Stimulated activated naive CD4-positive, alpha-beta T cell (primary cell): ENCODE data around the gene DCAF4L1.
A peak's percentile ranks its signal among the peaks of the same experiment; 100 is the strongest.

Source experiments
- DNase-seq, 6 experiments: peaks; one replicate each; lab custom pipeline; 2025; lab: John Stamatoyannopoulos, UW

DCAF4L1 gene

DNA sequence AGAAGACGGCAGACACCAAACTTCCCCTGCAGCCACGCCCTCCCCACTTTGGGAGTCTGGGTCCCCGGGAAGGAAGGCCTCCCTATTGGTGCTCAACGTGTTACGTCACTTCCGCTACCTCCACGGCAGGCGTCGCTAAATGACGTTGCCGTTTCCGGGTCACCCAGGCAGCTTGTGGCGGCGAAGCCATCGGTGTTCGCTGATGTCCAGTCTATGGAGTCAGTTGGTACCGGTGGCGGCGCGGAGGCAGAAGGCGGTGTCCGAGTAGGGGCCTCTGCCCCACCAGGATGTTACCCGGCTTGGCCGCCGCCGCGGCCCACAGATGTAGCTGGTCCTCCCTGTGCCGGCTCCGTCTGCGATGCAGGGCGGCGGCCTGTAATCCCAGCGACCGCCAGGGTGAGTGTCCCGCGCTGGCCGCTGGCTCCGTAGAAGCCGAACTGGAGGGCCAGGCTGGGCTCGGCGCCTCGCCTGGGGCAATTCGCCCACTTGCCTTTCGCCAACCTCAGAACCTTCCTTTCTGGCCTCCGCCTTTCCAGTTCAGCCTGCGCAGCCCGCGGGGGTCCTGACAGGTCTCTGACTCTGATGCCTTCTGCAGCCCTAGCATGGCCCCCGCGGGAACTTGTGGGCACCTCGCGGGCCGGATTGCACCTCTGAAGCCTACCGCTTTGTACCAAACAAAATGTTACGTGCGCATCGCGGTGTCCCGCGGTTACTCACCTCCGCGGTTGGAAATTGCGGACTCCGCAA, 9.0 kb downstream of the DCAF4L1 start, which contains the start of gene SLC30A9:
Gene SLC30A9 (plus strand): TSS at position 166 of the 747 bp plus-strand sequence. CDS start 122 bp downstream, at position 288.
- peak; percentile 83 to 93 (median 92) for DNase-seq

DNA sequence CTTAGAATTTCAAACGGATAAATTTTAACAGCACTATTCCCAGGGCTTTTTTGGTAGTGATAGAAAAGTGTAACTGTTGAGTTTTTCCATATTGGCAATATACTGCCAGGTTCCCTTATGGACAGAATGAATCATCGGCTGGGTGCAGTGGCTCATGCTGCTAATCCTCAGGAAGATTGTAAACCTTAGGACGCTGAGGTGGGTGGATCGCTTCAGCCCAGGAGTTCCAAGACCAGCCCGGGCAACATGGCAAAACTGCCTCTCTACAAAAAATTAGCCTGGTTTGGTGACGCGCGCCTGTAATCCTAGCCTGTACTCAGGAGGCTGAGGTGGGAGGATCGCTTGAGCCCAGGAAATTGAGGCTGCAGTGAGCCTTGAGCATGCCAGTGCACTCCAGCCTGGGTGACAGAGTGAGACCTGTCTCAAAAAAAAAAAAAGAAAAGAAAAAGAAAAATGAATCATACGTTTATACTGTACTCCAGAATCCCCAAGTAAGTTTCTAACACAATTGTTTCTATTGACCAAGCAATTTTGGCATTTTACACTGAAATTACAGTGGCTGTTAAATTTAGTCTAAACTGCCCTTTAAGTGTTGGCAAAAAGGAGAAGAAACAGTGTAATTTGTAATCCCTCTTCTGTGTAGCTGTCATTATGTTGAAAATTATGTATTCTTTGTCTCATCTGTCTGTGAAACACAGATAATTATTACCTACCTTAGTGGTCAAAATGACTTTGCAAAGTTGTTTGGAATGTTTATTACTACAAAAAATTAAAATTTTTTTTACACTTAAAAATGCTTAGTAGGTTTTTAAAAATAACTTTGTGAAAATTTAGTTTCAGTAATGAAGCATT, 10.6 kb downstream of the DCAF4L1 start:
- DNase-seq, result no peak

DNA sequence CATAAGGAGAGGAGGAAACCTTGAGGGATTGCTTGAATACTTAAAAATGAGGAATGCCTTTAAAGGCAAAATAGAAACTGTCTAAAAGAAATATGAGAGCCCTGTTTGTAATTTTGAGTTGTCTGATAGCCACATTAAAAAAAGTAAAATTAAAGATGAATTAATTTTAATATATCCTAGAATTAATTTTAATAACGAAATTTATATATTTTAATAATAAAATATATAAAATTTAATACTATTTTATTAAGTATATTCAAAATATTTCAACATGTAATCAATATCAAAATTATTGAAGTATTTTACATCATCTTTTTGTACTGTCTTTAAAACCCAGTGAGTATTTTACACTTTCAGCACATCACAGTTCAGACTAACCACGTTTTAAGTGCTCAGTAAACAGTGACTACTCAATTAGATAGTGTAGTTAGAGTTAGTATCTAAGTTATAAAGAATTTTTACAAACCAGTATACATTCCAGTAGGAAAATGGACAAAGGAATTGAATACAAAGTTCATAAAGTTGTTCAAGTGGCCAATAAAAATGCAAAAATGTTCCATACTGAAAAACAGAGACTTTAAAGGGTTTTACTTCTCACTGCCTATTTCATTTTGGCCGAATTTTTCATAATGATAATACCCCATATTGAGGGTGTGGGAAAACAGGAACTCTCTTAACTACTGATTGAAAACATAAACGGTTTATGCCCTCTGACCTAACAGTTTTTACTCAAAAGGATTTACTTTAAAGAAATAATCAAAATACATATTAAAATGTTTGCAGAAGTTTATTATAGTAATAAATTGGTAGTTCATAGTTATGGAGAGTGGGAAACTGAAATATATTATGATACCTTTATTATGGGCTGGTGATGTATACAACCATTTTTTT, 11.7 kb downstream of the DCAF4L1 start:
- DNase-seq, result no peak

DNA sequence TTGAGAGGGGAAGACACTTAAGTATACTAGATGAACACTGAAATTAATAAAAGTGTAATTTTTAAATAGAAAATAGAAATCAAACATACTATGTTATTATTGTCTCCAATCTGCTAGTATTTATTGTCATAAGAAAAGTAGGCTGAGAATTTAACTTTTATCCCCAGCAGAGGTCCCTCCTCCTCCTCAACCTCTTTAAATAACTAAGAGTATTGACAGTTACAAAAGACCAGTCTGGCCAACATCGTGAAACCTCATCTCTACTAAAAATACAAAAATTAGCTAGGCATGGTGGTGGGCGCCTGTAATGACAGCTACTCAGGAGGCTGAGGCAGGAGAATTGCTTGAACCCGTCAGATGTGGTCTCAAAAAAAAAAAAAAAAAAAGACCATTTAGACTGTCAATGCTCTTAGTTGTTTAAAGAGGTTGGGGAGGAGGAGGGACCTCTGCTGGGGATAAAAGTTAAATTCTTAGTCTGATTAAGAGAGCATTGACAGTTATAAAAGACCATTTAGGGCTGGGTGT, 13.0 kb downstream of the DCAF4L1 start:
- DNase-seq, result no peak

DNA sequence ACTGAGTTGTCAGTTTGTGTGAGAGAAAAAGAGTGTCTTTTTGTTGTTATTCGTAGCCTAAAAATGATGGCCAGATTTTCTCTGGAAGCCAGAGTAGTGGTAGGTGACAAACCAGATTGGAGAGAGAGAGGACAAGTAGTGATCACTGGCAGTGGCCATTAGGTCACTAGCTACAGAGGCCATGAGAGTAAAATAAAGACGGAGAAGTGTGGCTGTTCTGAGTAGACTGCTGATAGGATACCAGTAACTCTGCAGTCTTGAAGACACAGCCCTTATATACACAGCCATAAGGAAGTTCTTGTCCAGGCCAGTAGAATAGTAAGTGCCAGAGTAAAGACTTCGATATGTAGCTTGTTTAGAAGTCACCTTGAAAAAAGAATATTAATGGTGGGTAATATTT, 16.5 kb downstream of the DCAF4L1 start:
- DNase-seq, result no peak

DNA sequence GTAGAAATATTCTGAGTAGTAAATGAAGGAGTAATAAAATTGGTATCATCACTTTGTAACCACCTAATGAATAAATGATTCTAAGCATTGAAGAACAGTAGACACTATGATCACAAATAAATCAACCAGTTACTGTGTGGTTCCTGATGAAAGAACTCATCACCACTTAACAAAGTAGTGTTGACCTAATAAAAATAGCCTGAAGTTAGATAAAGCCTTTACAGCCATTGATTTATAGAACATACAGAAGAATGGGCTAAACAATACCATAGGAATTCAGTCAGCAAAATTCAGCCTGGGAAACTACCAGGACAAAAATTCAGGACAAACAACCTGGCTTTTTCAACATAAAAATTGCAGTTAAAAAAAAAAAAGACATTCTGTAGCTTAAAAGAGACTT, 17.8 kb downstream of the DCAF4L1 start:
- DNase-seq, result no peak

DNA sequence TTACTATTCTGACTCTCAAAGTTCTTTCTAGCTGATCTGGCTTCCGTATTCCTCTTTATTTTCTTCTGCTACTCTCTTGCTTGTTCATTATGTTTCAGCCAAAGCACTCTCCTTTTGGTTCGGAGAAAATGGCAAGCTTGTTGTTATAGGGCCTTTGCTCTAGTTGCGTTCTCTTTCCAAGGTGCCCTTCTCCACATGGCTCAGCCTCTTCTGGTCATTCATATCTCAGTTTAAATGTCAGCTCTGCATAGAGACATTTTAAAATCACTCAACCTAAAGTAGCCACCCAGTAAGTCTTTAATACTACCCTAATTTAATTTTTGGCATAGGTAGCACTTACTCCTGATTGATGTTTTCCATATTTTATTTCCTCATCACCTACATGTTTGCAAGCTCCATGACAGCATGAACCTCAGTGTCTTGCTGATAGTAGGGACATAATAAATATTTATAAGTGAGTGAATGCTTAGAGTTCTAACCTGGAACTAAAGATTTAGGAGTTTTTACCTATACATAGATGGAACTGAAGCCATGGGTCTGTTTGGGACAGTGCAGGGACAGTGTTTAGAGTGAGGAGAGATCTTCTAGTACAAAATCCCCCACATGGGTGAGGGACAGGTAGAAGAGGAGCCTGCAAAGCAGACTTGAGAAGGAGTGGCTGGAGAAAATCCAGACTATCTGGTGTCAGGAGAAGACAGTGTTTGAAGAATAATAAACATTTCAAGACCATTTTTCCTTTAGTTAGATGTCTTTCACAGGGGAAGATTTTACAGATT, 26.6 kb downstream of the DCAF4L1 start:
- no peak for DNase-seq

DNA sequence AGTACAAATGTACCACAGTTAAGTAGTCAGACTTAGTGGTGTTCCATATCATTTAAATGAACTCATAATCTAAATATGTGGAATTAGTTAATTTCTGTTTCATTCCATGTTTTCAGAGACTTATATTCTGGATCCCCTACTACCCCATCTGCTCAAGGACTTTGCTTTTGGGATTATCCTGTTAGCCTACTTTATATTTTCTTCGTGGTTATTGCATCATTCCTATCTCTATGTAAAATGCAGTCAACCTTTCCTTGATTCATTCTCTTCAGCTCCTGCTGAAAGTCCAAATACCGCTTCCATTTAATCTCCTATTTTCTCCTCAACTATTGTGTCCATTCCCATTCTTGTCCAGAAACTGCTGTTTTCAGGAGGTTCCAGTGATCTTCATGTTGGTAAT, 33.9 kb downstream of the DCAF4L1 start:
- no peak for DNase-seq

DNA sequence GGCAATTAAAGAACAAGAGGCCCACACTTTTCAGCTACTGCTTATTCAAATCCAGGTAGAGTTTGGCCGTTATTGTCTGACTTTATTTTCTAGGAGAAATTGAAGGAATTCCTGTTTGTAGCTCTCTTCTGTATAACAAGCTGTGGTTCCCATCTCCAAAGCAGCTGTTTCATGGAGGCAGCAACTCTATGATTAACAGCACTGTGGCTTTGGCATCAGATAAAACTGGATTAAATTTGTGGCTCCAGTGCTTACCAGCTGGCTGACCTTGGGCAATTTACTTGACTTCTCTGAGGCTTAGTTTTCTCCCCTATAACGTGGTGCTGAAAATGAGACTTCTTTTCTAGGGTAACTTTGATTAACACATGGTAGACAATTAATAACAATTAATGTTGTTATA, 36.9 kb downstream of the DCAF4L1 start:
- DNase-seq, result no peak
